K562 (cell line): ENCODE results near the gene TMEM151A. TPM values are rescaled to one million over a fixed set of nuclear protein-coding genes. Genes with fewer than 3 reads are reported as not detected.

ENCODE experiments used
- CCNT2 ChIP-seq: IDR thresholded peaks from 2 replicates; pipeline ENCODE4 v1.6.1; 2011; ENCODE audit warnings: borderline replicate concordance, low read depth, mild to moderate bottlenecking, moderate library complexity, mixed read lengths, low read length; ENCODE audit not compliant: insufficient read length; ENCODE audit errors: extremely low read depth
- CREB1 ChIP-seq, 2 experiments: sonication (generic) in 1 of 2; formaldehyde crosslinking in 1 of 2; IDR thresholded peaks; 2 replicates each; pipeline versions ENCODE4 v1.6.1 to v1.8.0; 2012 to 2022; ENCODE audit warnings: inconsistent platforms in 1 of 2, mild to moderate bottlenecking in 1 of 2, missing genetic modification reagents in 1 of 2, moderate library complexity in 1 of 2
- CREB3L1 ChIP-seq: fragments of 450-650 bp; IDR thresholded peaks from 2 replicates; pipeline ENCODE4 v1.6.1; 2014; ENCODE audit warnings: low read depth, mild to moderate bottlenecking, moderate library complexity, borderline replicate concordance
- CTCF ChIP-seq, 3 experiments: IDR thresholded peaks in 2 of 3; conservative IDR thresholded peaks in 1 of 3; 2 replicates each; pipeline ENCODE4 v1.5.1; 2011 to 2012; ENCODE audit warnings: low read length in 3 of 3, mild to moderate bottlenecking in 3 of 3, control low read depth in 2 of 3, improper control_type of control experiment in 1 of 3, inconsistent platforms in 1 of 3, low read depth in 1 of 3, mixed read lengths in 1 of 3, moderate library complexity in 1 of 3; ENCODE audit not compliant: insufficient read depth in 2 of 3
- DPF2 ChIP-seq: fragments of 450-650 bp; IDR thresholded peaks from 2 replicates; pipeline ENCODE4 v1.6.1; 2016
- E2F6 ChIP-seq, 2 experiments: IDR thresholded peaks; 2 replicates each; pipeline ENCODE4 v1.6.1; 2011; ENCODE audit warnings: borderline replicate concordance in 1 of 2, control low read depth in 1 of 2, low read depth in 1 of 2, low read length in 1 of 2, mild to moderate bottlenecking in 1 of 2, mixed read lengths in 1 of 2, moderate library complexity in 1 of 2; ENCODE audit not compliant: insufficient read depth in 1 of 2, insufficient read length in 1 of 2, poor library complexity in 1 of 2, severe bottlenecking in 1 of 2; ENCODE audit errors: extremely low read depth in 1 of 2
- ESRRA ChIP-seq: fragments of 450-650 bp; IDR thresholded peaks from 2 replicates; pipeline ENCODE4 v1.6.1; 2014; ENCODE audit warnings: low read depth, mild to moderate bottlenecking, moderate library complexity, borderline replicate concordance
- GMEB1 ChIP-seq: fragments of 250-450 bp; sonication (Bioruptor Pico); IDR thresholded peaks from 2 replicates; pipeline ENCODE4 v1.4.0; 2020; ENCODE audit warnings: mild to moderate bottlenecking
- POU5F1 ChIP-seq: fragments of 150-350 bp; IDR thresholded peaks from 2 replicates; pipeline ENCODE4 v1.6.1; 2014; ENCODE audit warnings: borderline replicate concordance, low read length, low read depth, mild to moderate bottlenecking; ENCODE audit not compliant: partially characterized antibody
- RFX1 ChIP-seq: fragments of 450-650 bp; IDR thresholded peaks from 2 replicates; pipeline ENCODE4 v1.6.1; 2016; ENCODE audit warnings: mild to moderate bottlenecking, moderate library complexity
- STAG1 ChIP-seq: sonication (generic); formaldehyde crosslinking; IDR thresholded peaks from 2 replicates; pipeline ENCODE4 v1.5.0; 2020; ENCODE audit warnings: missing genetic modification reagents, borderline replicate concordance
- YY1 ChIP-seq, 3 experiments: IDR thresholded peaks; 2 replicates each; pipeline ENCODE4 v1.6.1; 2011; ENCODE audit warnings: low read length in 2 of 3, mild to moderate bottlenecking in 2 of 3, moderate library complexity in 2 of 3, borderline replicate concordance in 1 of 3, control low read depth in 1 of 3, low read depth in 1 of 3; ENCODE audit not compliant: insufficient read depth in 3 of 3, insufficient replicate concordance in 2 of 3, control insufficient read depth in 1 of 3, insufficient read length in 1 of 3; ENCODE audit errors: extremely low read depth in 1 of 3
- ZBTB12 ChIP-seq: fragments of 250-450 bp; sonication (Bioruptor Pico); IDR thresholded peaks from 2 replicates; pipeline ENCODE4 v1.4.0; 2020
- ZNF354B ChIP-seq: fragments of 250-450 bp; sonication (Bioruptor Pico); IDR thresholded peaks from 2 replicates; pipeline ENCODE4 v1.4.0; 2020
- polyA plus RNA-seq, 8 experiments: library from polyadenylated mRNA; depleted of rRNA in 4 of 8; stranded (reverse) in 5 of 8; unstranded in 3 of 8; fragments of >200 nt; fragmentation: Nextera tagmentation in 2 of 8; fragmentation: Illumina TruSeq in 1 of 8; extraction: Ambion mirVana in 2 of 8; extraction: Trizol in 1 of 8; gene quantifications; 2 replicates each; pipeline versions ENCODE4 v1.2.1 to v1.2.3, GENCODE V29; 2011 to 2014; ENCODE audit warnings: inconsistent platforms in 1 of 8, missing spikeins in 1 of 8
- total RNA-seq, 7 experiments: library from RNA; depleted of rRNA in 6 of 7; stranded (reverse); fragments of >200 nt in 6 of 7; fragmentation: Illumina TruSeq in 2 of 7; extraction: Trizol in 2 of 7; gene quantifications; 2 replicates each; pipeline versions ENCODE4 v1.2.1 to v1.2.3, GENCODE V29; 2011 to 2021; ENCODE audit warnings: low replicate concordance in 1 of 7

The TMEM151A gene
- total and polyA plus RNA-seq, 9 of the 15 experiments (the other 6 are each of a cell fraction or from before 2014, with no cell fraction given), result not detected

- no peak for TF ChIP-seq CREB3L1
- TF ChIP-seq CCNT2, result peak; percentile 68
- TF ChIP-seq CTCF (IDR thresholded peaks at IDR 0.05 in 2 of 3, conservative IDR thresholded peaks at IDR 0.05 in 1 of 3; ENCODE audit: insufficient read depth in 2 of 3, low read depth in 1 of 3, low read length in 3 of 3), result peak; percentile 91 to 97 (median 97)
- peak in 2 of 3 experiments; percentile 28 to 76 for TF ChIP-seq YY1 (IDR thresholded peaks at IDR 0.05; ENCODE audit: borderline replicate concordance in 1 of 3, control insufficient read depth in 1 of 3, extremely low read depth in 1 of 3, insufficient read depth in 3 of 3, insufficient read length in 1 of 3, insufficient replicate concordance in 2 of 3, low read depth in 1 of 3, low read length in 2 of 3)
- TF ChIP-seq ZNF354B (CRISPR knock-in tag), result no peak
- peak; percentile 100 for TF ChIP-seq RFX1
- no peak for TF ChIP-seq DPF2
- TF ChIP-seq STAG1 (CRISPR knock-in tag), result peak; percentile 8; the same call in 1 of the 2 replicates
- TF ChIP-seq ZBTB12, result no peak
- no peak for TF ChIP-seq GMEB1 (CRISPR knock-in tag)
- TF ChIP-seq ESRRA, result peak; percentile 57; the same call in 1 of the 2 replicates
- peak in 1 of 2 experiments; percentile 9 for TF ChIP-seq E2F6 (IDR thresholded peaks at IDR 0.05; ENCODE audit: borderline replicate concordance in 1 of 2, extremely low read depth in 1 of 2, insufficient read depth in 1 of 2, insufficient read length in 1 of 2, low read depth in 1 of 2, low read length in 1 of 2, poor library complexity in 1 of 2, severe bottlenecking in 1 of 2)
- no peak; the same call in 1 of the 2 replicates for TF ChIP-seq CREB1 (IDR thresholded peaks at IDR 0.05)
- peak; percentile 81 for TF ChIP-seq CREB1 (CRISPR knock-in tag; IDR thresholded peaks at IDR 0.05)
- no peak for TF ChIP-seq POU5F1
These were observed 8.9 kb upstream of the TMEM151A start (continued) for GRCh38 chr11:66282468-66283455.
